SU-DHL-6 (cell line): Measurements from ENCODE around the gene HSPA5.
A peak's percentile ranks its signal among the peaks of the same experiment; 100 is the strongest.
"Not testable (repeated sequence)": the region's sequence is repeated elsewhere in the genome, so short reads cannot be mapped to it uniquely, and the experiment has no call there.

Experiments
- H2AFZ ChIP-seq: fragments of 200-600 bp; sonication (generic); 2 replicates; pipeline ENCODE4 v1.6.1; 2014; ENCODE audit warnings: low read depth, mild to moderate bottlenecking, moderate library complexity, mixed read lengths, antibody characterized with exemption, low read length; ENCODE audit not compliant: severe bottlenecking
- H3F3A ChIP-seq: fragments of 200-600 bp; shearing (Covaris generic); 2 replicates; pipeline ENCODE4 v1.6.0; 2016; ENCODE audit warnings: antibody characterized with exemption, mild to moderate bottlenecking; ENCODE audit not compliant: insufficient read depth
- H3K27ac ChIP-seq: fragments of 200-600 bp; sonication (generic); 2 replicates; pipeline ENCODE4 v1.5.1; 2016; ENCODE audit warnings: low read depth, mild to moderate bottlenecking, low read length, moderate library complexity, mixed read lengths
- H3K27me3 ChIP-seq: fragments of 200-600 bp; sonication (generic), shearing (Covaris generic); 2 replicates; pipeline ENCODE4 v1.6.0; 2014; ENCODE audit warnings: mild to moderate bottlenecking, low read length
- H3K36me3 ChIP-seq: fragments of 200-600 bp; sonication (generic); 2 replicates; pipeline ENCODE4 v1.6.1; 2014; ENCODE audit warnings: mild to moderate bottlenecking, low read length, mixed read lengths
- H3K4me2 ChIP-seq: fragments of 300-600, 200-600 bp; shearing (Covaris generic), sonication (generic); 2 replicates; pipeline ENCODE4 v1.6.0; 2014; ENCODE audit warnings: low read length, low read depth, mild to moderate bottlenecking; ENCODE audit not compliant: poor library complexity, severe bottlenecking
- H3K4me3 ChIP-seq: fragments of 200-600 bp; sonication (generic); 2 replicates; pipeline ENCODE4 v1.5.1; 2014; ENCODE audit warnings: antibody characterized with exemption, low read length, mild to moderate bottlenecking, mixed read lengths; ENCODE audit not compliant: insufficient read depth, poor library complexity, severe bottlenecking
- H3K79me2 ChIP-seq: fragments of 200-600 bp; sonication (generic); 2 replicates; pipeline ENCODE4 v1.6.1; 2014; ENCODE audit warnings: mild to moderate bottlenecking, low read length, moderate library complexity; ENCODE audit not compliant: insufficient read depth
- H3K9ac ChIP-seq: fragments of 200-600 bp; sonication (generic); 2 replicates; pipeline ENCODE4 v1.7.0; 2014; ENCODE audit warnings: mild to moderate bottlenecking, low read length
- H3K9me2 ChIP-seq: fragments of 200-600 bp; sonication (generic); replicated peaks from 2 replicates; pipeline ENCODE4 v1.6.1; 2014; ENCODE audit warnings: low read length; ENCODE audit not compliant: insufficient read depth
- H3K9me3 ChIP-seq: fragments of 200-600 bp; sonication (generic); 2 replicates; pipeline ENCODE4 v1.6.1; 2014; ENCODE audit warnings: low read length, mixed read lengths; ENCODE audit not compliant: insufficient read depth
- H4K20me1 ChIP-seq: fragments of 200-600 bp; sonication (generic); 2 replicates; pipeline ENCODE4 v1.6.1; 2014; ENCODE audit warnings: low read depth, mild to moderate bottlenecking, antibody characterized with exemption, low read length, moderate library complexity, mixed read lengths
- CTCF ChIP-seq: fragments of 200-600 bp; sonication (generic); IDR thresholded peaks from one replicate; pipeline ENCODE4 v1.5.1; 2017; ENCODE audit warnings: antibody characterized with exemption, mild to moderate bottlenecking, low read length, moderate library complexity; ENCODE audit not compliant: insufficient read depth, poor library complexity, severe bottlenecking
- EZH2phosphoT487 ChIP-seq: fragments of 200-600 bp; sonication (generic), shearing (Covaris generic); conservative IDR thresholded peaks from 2 replicates; pipeline ENCODE4 v1.6.1; 2018; ENCODE audit warnings: mild to moderate bottlenecking, antibody characterized with exemption, low read length, moderate library complexity, mixed read lengths

HSPA5 gene

GRCh38 chr9:125235804-125236519 is 5.2 kb downstream of the HSPA5 start:
- Histone ChIP-seq H2AFZ (no peak overlapping the region), H3K27me3 (no peaks in the 10 kb centered on the region), H3K4me2 (peak overlapping the region; percentile 10), H3K4me3 (no peak overlapping the region), H3K79me2 (peaks cover 40% of the 10 kb centered on the region), H3K36me3 (peaks cover 34% of the 10 kb centered on the region), H3K9ac (no peak overlapping the region), H4K20me1 (peaks cover 22% of the 10 kb centered on the region; the same call in 1 of the 2 replicates), H3F3A (peaks cover 71% of the 10 kb centered on the region), H3K9me3 (no peaks in the 10 kb centered on the region), H3K9me2 (no peaks in the 10 kb centered on the region), H3K27ac (no peak overlapping the region)
- TF ChIP-seq EZH2phosphoT487 (no peak), CTCF (no peak)

- not testable (repeated sequence) for H3K27me3 ChIP-seq, H3K9me3 ChIP-seq, H3K9ac ChIP-seq, H3K4me3 ChIP-seq, H2AFZ ChIP-seq, H3K9me2 ChIP-seq, H3K4me2 ChIP-seq, H3K27ac ChIP-seq
- Histone ChIP-seq H3K79me2 (peaks cover 22% of the 10 kb centered on the region), H4K20me1 (peaks cover 13% of the 10 kb centered on the region; the same call in 1 of the 2 replicates), H3K36me3 (peaks cover 20% of the 10 kb centered on the region), H3F3A (peaks cover 62% of the 10 kb centered on the region)
Measured at GRCh38 chr9:125234099-125234498, 7.0 kb downstream of the HSPA5 start.

GRCh38 chr9:125233678-125234077 is 7.5 kb downstream of the HSPA5 start:
- no peak for TF ChIP-seq CTCF
- no peak for TF ChIP-seq EZH2phosphoT487
- Histone ChIP-seq H3K9me2 (no peaks in the 10 kb centered on the region), H3K4me3 (no peak overlapping the region), H2AFZ (no peak overlapping the region), H3K36me3 (peaks cover 16% of the 10 kb centered on the region), H3K27me3 (no peaks in the 10 kb centered on the region), H3F3A (peaks cover 59% of the 10 kb centered on the region), H3K79me2 (peaks cover 18% of the 10 kb centered on the region), H4K20me1 (peaks cover 9% of the 10 kb centered on the region; the same call in 1 of the 2 replicates), H3K4me2 (no peak overlapping the region), H3K27ac (no peak overlapping the region), H3K9me3 (no peaks in the 10 kb centered on the region), H3K9ac (no peak overlapping the region)

GRCh38 chr9:125227761-125228160 is 13.4 kb downstream of the HSPA5 start:
- Histone ChIP-seq H4K20me1 (no peaks in the 10 kb centered on the region), H3K36me3 (no peaks in the 10 kb centered on the region), H3K4me3 (no peak overlapping the region), H3K4me2 (no peak overlapping the region), H3K27ac (no peak overlapping the region), H3K9me2 (no peaks in the 10 kb centered on the region), H3K79me2 (no peaks in the 10 kb centered on the region), H3K9ac (no peak overlapping the region), H3K27me3 (no peaks in the 10 kb centered on the region), H2AFZ (no peak overlapping the region), H3K9me3 (no peaks in the 10 kb centered on the region), H3F3A (peaks cover 10% of the 10 kb centered on the region; the same call in 1 of the 2 replicates)
- TF ChIP-seq CTCF, result no peak
- TF ChIP-seq EZH2phosphoT487, result no peak

GRCh38 chr9:125224858-125225257 is 16.3 kb downstream of the HSPA5 start:
- H3K27me3 ChIP-seq, H3K9me2 ChIP-seq, H3K4me3 ChIP-seq, H3K27ac ChIP-seq, H3K4me2 ChIP-seq, H3F3A ChIP-seq, H3K9me3 ChIP-seq, H4K20me1 ChIP-seq, H2AFZ ChIP-seq, H3K79me2 ChIP-seq, H3K36me3 ChIP-seq, H3K9ac ChIP-seq: not testable (repeated sequence)
